ENCODE measurements around the gene ZNF525. TPM values are rescaled to one million over a fixed set of nuclear protein-coding genes. Genes with fewer than 3 reads are reported as not detected.

Gene ZNF525
- total and polyA plus RNA-seq, 2 of the 13 experiments (the other 11 are each of a cell fraction or from before 2014, with no cell fraction given), result 3.4 to 8.7 TPM

DNA sequence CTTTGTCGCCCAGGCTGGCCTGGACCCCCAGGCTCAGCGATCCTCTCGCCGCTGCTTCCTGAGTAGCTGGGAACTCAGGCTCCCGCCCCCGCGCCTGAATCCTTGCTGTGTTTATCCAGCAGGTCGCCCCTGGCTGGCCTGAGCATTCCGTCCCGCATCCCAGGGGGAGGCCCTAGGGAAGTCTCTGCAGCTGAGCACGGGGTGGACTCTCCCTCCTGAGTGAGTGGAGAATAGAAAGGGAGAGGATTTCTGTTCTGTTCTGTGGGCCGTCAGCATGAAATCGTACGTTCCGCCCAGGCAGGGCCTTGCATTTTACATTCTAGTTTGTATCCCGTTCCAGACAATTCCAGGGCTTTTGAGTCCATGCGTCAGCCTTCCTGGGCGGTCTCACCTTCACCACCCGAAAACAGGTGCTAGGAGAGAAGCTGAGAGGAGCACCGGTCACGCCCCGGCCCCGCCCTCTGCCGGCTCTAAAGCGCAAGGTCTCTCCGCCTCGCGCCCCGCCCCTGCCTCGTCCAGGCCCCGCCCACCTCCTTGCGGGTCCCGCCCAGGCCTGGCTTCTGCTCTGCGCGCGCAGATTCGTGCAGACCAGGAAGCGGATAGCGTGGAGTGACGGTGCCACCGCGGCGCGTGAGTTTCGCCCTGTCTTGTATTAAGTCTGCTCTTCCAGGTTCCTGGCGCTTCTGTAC, 66.0 kb downstream of the ZNF525 start, which contains the start of gene ZNF761 (continued):
- TF ChIP-seq ZNF703 (CRISPR knock-in tag; IDR thresholded peaks at IDR 0.05; ENCODE audit: borderline replicate concordance) (no peak), ZNF256 (CRISPR knock-in tag; conservative IDR thresholded peaks at IDR 0.05) (no peak), MIER3 (CRISPR knock-in tag; IDR thresholded peaks at IDR 0.05; ENCODE audit: borderline replicate concordance) (0 out of 2 replicates have a peak, but pooled peaks have one; percentile 18), MBD4 (IDR thresholded peaks at IDR 0.05; ENCODE audit: borderline replicate concordance, low read length) (no peak), ZNF720 (CRISPR knock-in tag; IDR thresholded peaks at IDR 0.05) (no peak), FOXJ3 (CRISPR knock-in tag; IDR thresholded peaks at IDR 0.05; ENCODE audit: borderline replicate concordance) (peak; percentile 24; the same call in 1 of the 2 replicates), ZNF138 (CRISPR knock-in tag; IDR thresholded peaks at IDR 0.05; ENCODE audit: low read depth) (no peak), U2AF1 (optimal IDR thresholded peaks at IDR 0.05; ENCODE audit: low read depth, low read length) (no peak), KDM5A (IDR thresholded peaks at IDR 0.05; ENCODE audit: borderline replicate concordance, low read length) (no peak), ZSCAN30 (CRISPR knock-in tag; IDR thresholded peaks at IDR 0.05) (no peak), PITX1 (CRISPR knock-in tag; IDR thresholded peaks at IDR 0.05) (no peak), ZNF788 (CRISPR knock-in tag; IDR thresholded peaks at IDR 0.05; ENCODE audit: borderline replicate concordance) (peak; percentile 35; the same call in 1 of the 2 replicates), ZBTB21 (CRISPR knock-in tag; IDR thresholded peaks at IDR 0.05) (no peak), ZNF562 (CRISPR knock-in tag; IDR thresholded peaks at IDR 0.05; ENCODE audit: borderline replicate concordance) (no peak), ZNF550 (CRISPR knock-in tag; IDR thresholded peaks at IDR 0.05; ENCODE audit: borderline replicate concordance) (no peak), SMARCE1 (IDR thresholded peaks at IDR 0.05; ENCODE audit: borderline replicate concordance) (no peak), PHF8 (CRISPR knock-in tag; IDR thresholded peaks at IDR 0.05) (peak; percentile 66; the same call in 1 of the 2 replicates), ZNF232 (CRISPR knock-in tag; IDR thresholded peaks at IDR 0.05; ENCODE audit: borderline replicate concordance) (no peak), MED1 (CRISPR knock-in tag; IDR thresholded peaks at IDR 0.05) (0 out of 2 replicates have a peak, but pooled peaks have one; percentile 24), RBFOX2 (IDR thresholded peaks at IDR 0.05; ENCODE audit: low read depth, low read length) (peak; percentile 70), KLF15 (CRISPR knock-in tag; IDR thresholded peaks at IDR 0.05; ENCODE audit: borderline replicate concordance) (no peak)
- TF ChIP-seq, protein P1, sequence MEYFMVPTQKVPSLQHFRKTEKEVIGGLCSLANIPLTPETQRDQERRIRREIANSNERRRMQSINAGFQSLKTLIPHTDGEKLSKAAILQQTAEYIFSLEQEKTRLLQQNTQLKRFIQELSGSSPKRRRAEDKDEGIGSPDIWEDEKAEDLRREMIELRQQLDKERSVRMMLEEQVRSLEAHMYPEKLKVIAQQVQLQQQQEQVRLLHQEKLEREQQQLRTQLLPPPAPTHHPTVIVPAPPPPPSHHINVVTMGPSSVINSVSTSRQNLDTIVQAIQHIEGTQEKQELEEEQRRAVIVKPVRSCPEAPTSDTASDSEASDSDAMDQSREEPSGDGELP (IDR thresholded peaks at IDR 0.05; ENCODE audit: borderline replicate concordance, low read depth), result peak; percentile 4; the same call in 1 of the 2 replicates
- TF ChIP-seq, protein P2, sequence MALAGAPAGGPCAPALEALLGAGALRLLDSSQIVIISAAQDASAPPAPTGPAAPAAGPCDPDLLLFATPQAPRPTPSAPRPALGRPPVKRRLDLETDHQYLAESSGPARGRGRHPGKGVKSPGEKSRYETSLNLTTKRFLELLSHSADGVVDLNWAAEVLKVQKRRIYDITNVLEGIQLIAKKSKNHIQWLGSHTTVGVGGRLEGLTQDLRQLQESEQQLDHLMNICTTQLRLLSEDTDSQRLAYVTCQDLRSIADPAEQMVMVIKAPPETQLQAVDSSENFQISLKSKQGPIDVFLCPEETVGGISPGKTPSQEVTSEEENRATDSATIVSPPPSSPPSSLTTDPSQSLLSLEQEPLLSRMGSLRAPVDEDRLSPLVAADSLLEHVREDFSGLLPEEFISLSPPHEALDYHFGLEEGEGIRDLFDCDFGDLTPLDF (CRISPR knock-in tag; IDR thresholded peaks at IDR 0.05), result peak; percentile 69
- TF ChIP-seq, protein P3, sequence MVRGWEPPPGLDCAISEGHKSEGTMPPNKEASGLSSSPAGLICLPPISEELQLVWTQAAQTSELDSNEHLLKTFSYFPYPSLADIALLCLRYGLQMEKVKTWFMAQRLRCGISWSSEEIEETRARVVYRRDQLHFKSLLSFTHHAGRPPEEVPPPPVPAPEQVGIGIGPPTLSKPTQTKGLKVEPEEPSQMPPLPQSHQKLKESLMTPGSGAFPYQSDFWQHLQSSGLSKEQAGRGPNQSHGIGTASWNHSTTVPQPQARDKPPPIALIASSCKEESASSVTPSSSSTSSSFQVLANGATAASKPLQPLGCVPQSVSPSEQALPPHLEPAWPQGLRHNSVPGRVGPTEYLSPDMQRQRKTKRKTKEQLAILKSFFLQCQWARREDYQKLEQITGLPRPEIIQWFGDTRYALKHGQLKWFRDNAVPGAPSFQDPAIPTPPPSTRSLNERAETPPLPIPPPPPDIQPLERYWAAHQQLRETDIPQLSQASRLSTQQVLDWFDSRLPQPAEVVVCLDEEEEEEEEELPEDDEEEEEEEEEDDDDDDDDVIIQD (CRISPR knock-in tag; IDR thresholded peaks at IDR 0.05; ENCODE audit: low read depth), result 0 out of 2 replicates have a peak, but pooled peaks have one; percentile 32
- TF ChIP-seq, protein P4, sequence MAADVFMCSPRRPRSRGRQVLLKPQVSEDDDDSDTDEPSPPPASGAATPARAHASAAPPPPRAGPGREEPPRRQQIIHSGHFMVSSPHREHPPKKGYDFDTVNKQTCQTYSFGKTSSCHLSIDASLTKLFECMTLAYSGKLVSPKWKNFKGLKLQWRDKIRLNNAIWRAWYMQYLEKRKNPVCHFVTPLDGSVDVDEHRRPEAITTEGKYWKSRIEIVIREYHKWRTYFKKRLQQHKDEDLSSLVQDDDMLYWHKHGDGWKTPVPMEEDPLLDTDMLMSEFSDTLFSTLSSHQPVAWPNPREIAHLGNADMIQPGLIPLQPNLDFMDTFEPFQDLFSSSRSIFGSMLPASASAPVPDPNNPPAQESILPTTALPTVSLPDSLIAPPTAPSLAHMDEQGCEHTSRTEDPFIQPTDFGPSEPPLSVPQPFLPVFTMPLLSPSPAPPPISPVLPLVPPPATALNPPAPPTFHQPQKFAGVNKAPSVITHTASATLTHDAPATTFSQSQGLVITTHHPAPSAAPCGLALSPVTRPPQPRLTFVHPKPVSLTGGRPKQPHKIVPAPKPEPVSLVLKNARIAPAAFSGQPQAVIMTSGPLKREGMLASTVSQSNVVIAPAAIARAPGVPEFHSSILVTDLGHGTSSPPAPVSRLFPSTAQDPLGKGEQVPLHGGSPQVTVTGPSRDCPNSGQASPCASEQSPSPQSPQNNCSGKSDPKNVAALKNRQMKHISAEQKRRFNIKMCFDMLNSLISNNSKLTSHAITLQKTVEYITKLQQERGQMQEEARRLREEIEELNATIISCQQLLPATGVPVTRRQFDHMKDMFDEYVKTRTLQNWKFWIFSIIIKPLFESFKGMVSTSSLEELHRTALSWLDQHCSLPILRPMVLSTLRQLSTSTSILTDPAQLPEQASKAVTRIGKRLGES (CRISPR knock-in tag; IDR thresholded peaks at IDR 0.05; ENCODE audit: borderline replicate concordance), result no peak

All from HepG2 (cell line).